NCI-H146 treated with DMSO at 0.1 percent for 48 hours (cell line): Measurements from ENCODE around the gene SH3BP4.

Source experiments
- DNase-seq: peaks from one replicate; lab custom pipeline; 2025; ENCODE audit not compliant: unreplicated experiment; lab: John Stamatoyannopoulos, UW

SH3BP4 gene

GRCh38 chr2:234996069-234996940 is 44.5 kb downstream of the SH3BP4 start:
- no peak for DNase-seq

- no peak for DNase-seq
These were observed 45.1 kb downstream of the SH3BP4 start for GRCh38 chr2:234996941-234997270.

GRCh38 chr2:234997389-234997788 is 45.6 kb downstream of the SH3BP4 start:
- DNase-seq = no peak

- DNase-seq = no peak
These were observed 46.8 kb downstream of the SH3BP4 start for GRCh38 chr2:234998404-234999211.

GRCh38 chr2:234999740-235000425 is 48.1 kb downstream of the SH3BP4 start:
- DNase-seq = no peak

- DNase-seq = no peak
These were observed 48.8 kb downstream of the SH3BP4 start for GRCh38 chr2:235000426-235001236.

- no peak for DNase-seq
These were observed 49.7 kb downstream of the SH3BP4 start for GRCh38 chr2:235001237-235002133.

- DNase-seq = no peak
These were observed 50.6 kb downstream of the SH3BP4 start for GRCh38 chr2:235002198-235003095.

GRCh38 chr2:235003096-235003775 is 51.4 kb downstream of the SH3BP4 start:
- DNase-seq = no peak

GRCh38 chr2:235004329-235004903 is 52.6 kb downstream of the SH3BP4 start:
- DNase-seq = no peak

- no peak for DNase-seq
These were observed 53.2 kb downstream of the SH3BP4 start for GRCh38 chr2:235005023-235005422.

- peak; percentile 29 for DNase-seq
These were observed 53.9 kb downstream of the SH3BP4 start for GRCh38 chr2:235005603-235006259.

- DNase-seq = no peak
These were observed 54.6 kb downstream of the SH3BP4 start for GRCh38 chr2:235006461-235006860.

GRCh38 chr2:235006986-235007385 is 55.2 kb downstream of the SH3BP4 start:
- no peak for DNase-seq

- no peak for DNase-seq
These were observed 56.0 kb downstream of the SH3BP4 start for GRCh38 chr2:235007664-235008457.

- peak; percentile 41 for DNase-seq
These were observed 56.8 kb downstream of the SH3BP4 start for GRCh38 chr2:235008584-235009044.
